Stimulated activated memory B cell treated with anti-CD40 and anti-IgM and Interleukin-4, amounts not matched to agents 10 μg/mL and 1 μg/mL and 100 μg/mL, for 72 hours (primary cell): ENCODE results near the gene ARAP1.

Experiments used
- ATAC-seq: fragments of 150-1000 bp; cut with Tn5 transposase; 2 replicates; pipeline ENCODE4 v1.10.0; 2021
- H3K27ac Mint-ChIP-seq: one replicate; pipeline ENCODE4 v1.8.0; 2022; ENCODE audit warnings: mild to moderate bottlenecking, mixed read lengths
- H3K27me3 Mint-ChIP-seq: one replicate; pipeline ENCODE4 v1.8.0; 2022; ENCODE audit warnings: mixed read lengths
- H3K36me3 Mint-ChIP-seq: one replicate; pipeline ENCODE4 v1.8.0; 2022; ENCODE audit warnings: mixed read lengths
- H3K4me1 Mint-ChIP-seq: one replicate; pipeline ENCODE4 v1.8.0; 2022; ENCODE audit warnings: mixed read lengths
- H3K4me3 Mint-ChIP-seq: one replicate; pipeline ENCODE4 v1.8.0; 2022; ENCODE audit warnings: mild to moderate bottlenecking, moderate library complexity, mixed read lengths
- H3K9me3 Mint-ChIP-seq: one replicate; pipeline ENCODE4 v1.8.0; 2022; ENCODE audit warnings: mixed read lengths

Gene ARAP1

DNA sequence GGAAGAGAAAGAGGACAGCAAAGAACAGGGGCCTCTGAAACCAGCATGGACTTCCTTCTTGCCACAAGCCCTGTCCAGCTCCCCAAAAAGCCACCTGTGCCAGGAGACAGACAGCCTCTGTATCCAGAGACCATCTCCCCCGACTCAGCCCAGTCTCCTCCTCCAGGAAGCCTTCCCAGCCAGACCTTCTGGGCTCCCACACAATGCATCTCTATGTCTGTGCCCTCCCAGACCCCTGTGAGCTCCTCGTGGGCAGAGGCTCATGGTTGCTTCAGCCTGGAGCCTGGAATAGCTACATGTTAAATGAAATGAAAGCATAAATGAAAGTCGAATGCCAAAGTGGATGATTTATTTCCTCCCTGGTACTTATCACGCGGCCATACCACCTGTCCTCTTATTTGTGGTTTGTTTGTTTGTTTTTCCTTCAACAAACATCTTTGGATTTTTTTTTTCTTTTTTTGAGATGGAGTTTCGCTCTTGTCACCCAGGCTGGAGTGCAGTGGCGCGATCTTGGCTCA is 7.3 kb upstream of the ARAP1 start:
- no peak overlapping the region for H3K4me3 Mint-ChIP-seq
- H3K4me1 Mint-ChIP-seq: peaks cover 22% of the 10 kb centered on the region
- peaks cover 16% of the 10 kb centered on the region for H3K36me3 Mint-ChIP-seq
- H3K27ac Mint-ChIP-seq: no peak overlapping the region
- ATAC-seq: no peak
- H3K9me3 Mint-ChIP-seq: no peaks in the 10 kb centered on the region
- no peaks in the 10 kb centered on the region for H3K27me3 Mint-ChIP-seq

DNA sequence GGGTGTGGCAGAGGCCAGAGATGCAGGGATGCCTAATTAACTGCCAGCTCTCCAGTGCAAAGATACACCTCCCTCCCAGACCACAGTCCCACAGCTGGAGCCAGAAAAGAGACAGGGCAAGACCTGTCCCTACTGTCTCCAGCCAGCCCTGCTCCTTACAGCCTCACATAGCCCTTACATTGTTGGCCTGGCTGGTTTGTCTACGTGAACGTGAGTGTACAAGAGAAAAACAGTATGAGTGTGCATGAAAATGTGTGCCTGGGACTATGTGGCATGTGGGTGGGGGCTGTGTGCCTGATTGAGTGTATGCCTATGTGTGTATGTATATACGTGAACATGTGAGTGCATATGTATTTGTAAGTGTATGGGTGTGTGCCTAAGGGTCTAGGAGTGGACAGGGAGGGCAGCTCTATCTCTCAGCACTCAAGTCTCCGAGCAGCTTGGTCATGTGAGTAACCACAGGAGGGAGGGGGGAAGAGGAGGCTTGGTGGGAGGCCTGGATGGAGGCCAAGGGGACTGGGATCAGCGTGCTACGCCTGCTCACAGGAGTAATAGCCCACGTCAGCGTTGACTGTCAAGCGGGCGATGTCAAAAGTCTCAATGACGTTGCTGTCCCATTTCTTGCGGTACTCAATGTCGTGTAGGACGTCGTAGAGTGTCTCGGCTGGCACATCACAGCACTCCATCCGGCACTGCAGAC is 6.6 kb upstream of the ARAP1 start:
- Mint-ChIP-seq H3K9me3 (no peaks in the 10 kb centered on the region), H3K4me1 (peaks cover 17% of the 10 kb centered on the region), H3K4me3 (no peak overlapping the region), H3K27me3 (no peaks in the 10 kb centered on the region), H3K36me3 (peaks cover 16% of the 10 kb centered on the region), H3K27ac (peak overlapping the region; percentile 23)
- no peak for ATAC-seq

DNA sequence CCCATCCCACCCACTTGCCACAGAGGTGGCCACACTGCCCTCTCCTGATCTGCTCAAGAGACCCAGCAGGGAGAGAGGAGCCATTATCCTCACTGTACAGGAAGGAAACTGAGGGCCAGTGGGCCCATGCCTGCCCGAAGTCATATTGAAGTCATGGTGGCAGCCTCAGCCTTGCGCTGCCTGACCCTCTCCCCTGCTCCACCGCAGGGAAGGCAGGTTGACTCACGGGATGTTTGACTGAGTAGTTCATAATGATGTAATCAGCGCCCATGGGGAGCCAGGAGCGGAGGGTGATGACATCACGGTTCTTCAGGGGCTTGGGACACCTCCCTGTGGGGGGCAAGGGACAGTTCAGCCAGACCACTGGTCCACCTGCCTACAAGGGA is 6.1 kb upstream of the ARAP1 start:
- H3K27ac Mint-ChIP-seq: peak overlapping the region; percentile 23
- H3K9me3 Mint-ChIP-seq: no peaks in the 10 kb centered on the region
- H3K4me1 Mint-ChIP-seq: peaks cover 15% of the 10 kb centered on the region
- no peak for ATAC-seq
- H3K27me3 Mint-ChIP-seq: no peaks in the 10 kb centered on the region
- H3K4me3 Mint-ChIP-seq: no peak overlapping the region
- H3K36me3 Mint-ChIP-seq: peaks cover 16% of the 10 kb centered on the region

- H3K4me1 Mint-ChIP-seq: peaks cover 24% of the 10 kb centered on the region
- H3K27me3 Mint-ChIP-seq: no peaks in the 10 kb centered on the region
Observed at GRCh38 chr11:72755713-72756285, 3.6 kb upstream of the ARAP1 start.

DNA sequence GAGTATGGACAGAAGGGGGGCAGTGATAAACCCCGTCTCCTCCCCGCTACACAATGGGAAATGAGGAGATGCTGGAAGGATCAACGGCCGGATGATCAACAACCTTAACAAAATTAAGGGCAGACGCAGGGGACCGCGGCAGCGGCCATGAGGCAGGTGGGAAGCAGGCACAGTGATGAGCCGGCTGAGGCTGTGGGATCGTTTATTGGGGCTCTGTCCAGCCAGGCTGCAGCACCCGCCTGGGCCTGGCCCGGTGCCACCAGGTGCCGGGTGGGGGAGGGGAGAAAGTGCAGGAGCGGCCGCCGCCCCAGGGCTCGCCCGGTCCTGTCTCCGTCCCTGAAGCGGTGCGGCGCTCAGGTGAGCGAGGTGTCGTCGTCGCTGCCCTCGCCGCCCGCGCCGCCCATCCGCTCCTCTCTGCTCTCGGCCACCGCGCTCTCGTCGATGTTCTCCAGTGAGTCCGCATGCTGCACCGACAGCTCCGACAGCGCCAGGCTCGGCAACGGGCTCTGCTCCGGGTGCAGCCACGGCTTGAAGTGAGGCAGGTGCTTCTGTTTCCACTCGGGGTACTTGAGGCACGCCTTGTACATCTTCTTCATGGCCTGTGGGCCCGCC is 2.4 kb upstream of the ARAP1 start:
- Mint-ChIP-seq H3K27me3 (no peaks in the 10 kb centered on the region), H3K36me3 (peaks cover 16% of the 10 kb centered on the region), H3K4me1 (peaks cover 35% of the 10 kb centered on the region), H3K9me3 (no peaks in the 10 kb centered on the region), H3K27ac (no peak overlapping the region), H3K4me3 (no peak overlapping the region)
- ATAC-seq: no peak

More at GRCh38 chr11:72755713-72756285, 3.6 kb upstream of the ARAP1 start:
- H3K4me3 Mint-ChIP-seq: no peak overlapping the region
- no peak for ATAC-seq
- H3K36me3 Mint-ChIP-seq: peaks cover 16% of the 10 kb centered on the region
- H3K27ac Mint-ChIP-seq: peak overlapping the region; percentile 10
- H3K9me3 Mint-ChIP-seq: no peaks in the 10 kb centered on the region

- Mint-ChIP-seq H3K36me3 (peaks cover 16% of the 10 kb centered on the region), H3K4me1 (peaks cover 40% of the 10 kb centered on the region), H3K27me3 (no peaks in the 10 kb centered on the region), H3K27ac (no peak overlapping the region), H3K9me3 (no peaks in the 10 kb centered on the region), H3K4me3 (no peak overlapping the region)
- no peak for ATAC-seq
Observed at GRCh38 chr11:72754149-72754543, 1.9 kb upstream of the ARAP1 start.

GRCh38 chr11:72753341-72754148 is 1.3 kb upstream of the ARAP1 start:
- no peak for ATAC-seq
- Mint-ChIP-seq H3K27me3 (no peaks in the 10 kb centered on the region), H3K4me3 (no peak overlapping the region), H3K4me1 (peaks cover 46% of the 10 kb centered on the region), H3K36me3 (peaks cover 16% of the 10 kb centered on the region), H3K9me3 (no peaks in the 10 kb centered on the region), H3K27ac (peak overlapping the region; percentile 77)

- Mint-ChIP-seq H3K27ac (peak overlapping the region; percentile 77), H3K9me3 (no peaks in the 10 kb centered on the region), H3K27me3 (no peaks in the 10 kb centered on the region), H3K36me3 (peaks cover 8% of the 10 kb centered on the region), H3K4me1 (peaks cover 63% of the 10 kb centered on the region), H3K4me3 (peak overlapping the region; percentile 88)
- peak; percentile 2 for ATAC-seq
Observed at GRCh38 chr11:72751116-72752087, 806 bp downstream of the ARAP1 start.

DNA sequence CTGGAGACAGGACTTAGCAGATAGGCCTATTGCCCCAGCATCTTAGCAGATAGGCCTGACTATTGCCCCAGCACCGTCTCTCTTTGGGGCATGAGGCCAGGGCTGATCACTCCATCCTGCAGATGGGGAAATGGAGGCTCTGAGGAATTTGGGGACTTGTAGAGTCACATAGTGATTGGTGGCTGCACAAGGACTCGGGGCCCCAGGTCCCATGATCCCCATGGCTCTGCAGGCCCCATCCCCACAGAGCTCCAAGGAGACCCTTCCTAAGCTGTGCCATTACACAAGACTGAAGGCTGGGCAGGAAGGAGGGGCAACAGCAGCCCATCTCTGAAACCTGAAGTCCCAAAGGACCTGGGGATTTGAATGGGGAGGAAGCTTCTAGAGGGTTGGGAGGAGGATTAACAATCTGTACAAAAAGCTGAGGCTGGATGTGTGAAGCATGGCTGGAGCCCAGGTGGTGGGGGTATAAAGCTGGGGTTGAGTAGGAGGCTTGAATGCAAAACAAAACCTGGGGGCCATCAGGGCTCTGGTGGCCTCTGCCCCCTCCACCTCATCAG is 1.6 kb downstream of the ARAP1 start:
- peaks cover 71% of the 10 kb centered on the region for H3K4me1 Mint-ChIP-seq
- ATAC-seq: no peak
- peak overlapping the region; percentile 77 for H3K27ac Mint-ChIP-seq
- H3K36me3 Mint-ChIP-seq: peaks cover 8% of the 10 kb centered on the region
- no peaks in the 10 kb centered on the region for H3K9me3 Mint-ChIP-seq
- no peaks in the 10 kb centered on the region for H3K27me3 Mint-ChIP-seq
- H3K4me3 Mint-ChIP-seq: peak overlapping the region; percentile 88

DNA sequence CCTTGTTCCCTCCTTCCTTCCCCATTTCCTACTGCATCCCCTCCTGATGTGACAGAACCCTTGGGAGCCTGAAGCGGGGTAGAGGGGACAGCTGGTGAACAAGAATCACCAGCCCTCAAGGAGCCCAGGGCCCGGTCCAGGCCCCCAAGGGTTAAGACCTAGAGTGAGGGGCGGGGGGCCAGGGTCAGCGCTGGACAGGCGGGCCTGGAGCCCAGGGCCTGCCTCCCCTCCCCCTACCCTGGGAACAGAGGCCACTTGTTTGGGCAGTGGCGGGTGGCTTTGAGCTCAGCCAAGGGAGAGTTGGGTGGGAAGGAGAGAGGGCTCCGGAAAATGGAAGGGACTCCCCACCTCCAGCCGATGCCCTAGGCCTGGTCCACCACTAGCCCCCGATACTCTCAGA is 2.1 kb downstream of the ARAP1 start:
- H3K27me3 Mint-ChIP-seq: no peaks in the 10 kb centered on the region
- no peak overlapping the region for H3K4me3 Mint-ChIP-seq

DNA sequence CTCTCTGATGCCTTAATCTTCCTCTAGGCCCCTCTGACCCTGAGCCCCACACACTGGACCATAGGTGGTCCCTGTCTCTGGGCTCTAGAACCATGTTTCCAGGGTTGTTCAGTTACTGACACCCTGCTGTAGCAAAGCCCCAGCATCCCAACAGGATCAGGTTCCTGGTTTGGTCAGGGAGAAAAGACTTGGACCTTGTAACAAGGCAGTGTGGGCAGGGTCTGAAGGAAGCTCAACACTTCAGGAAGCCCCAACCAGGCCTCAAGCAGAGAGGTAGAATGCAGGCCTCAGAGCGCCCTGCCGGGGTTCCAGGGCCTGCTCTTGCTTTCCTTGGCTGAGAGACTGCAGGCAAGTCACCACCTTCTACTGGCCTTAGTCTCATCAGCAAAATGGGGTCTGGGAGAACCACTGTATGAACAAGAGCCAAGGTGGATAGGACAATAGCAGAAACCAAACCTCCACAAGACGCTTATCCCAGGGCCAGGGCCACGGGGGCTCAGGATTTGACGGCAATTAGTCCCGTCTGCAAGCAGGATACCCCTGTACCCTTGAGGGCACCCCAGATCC is 4.8 kb downstream of the ARAP1 start:
- H3K27me3 Mint-ChIP-seq: no peaks in the 10 kb centered on the region
- H3K4me3 Mint-ChIP-seq: no peak overlapping the region
- no peaks in the 10 kb centered on the region for H3K9me3 Mint-ChIP-seq
- peak overlapping the region; percentile 73 for H3K27ac Mint-ChIP-seq
- H3K4me1 Mint-ChIP-seq: peaks cover 88% of the 10 kb centered on the region
- peaks cover 8% of the 10 kb centered on the region for H3K36me3 Mint-ChIP-seq
- ATAC-seq: no peak

More for the DNA sequence above, 2.1 kb downstream of the ARAP1 start:
- ATAC-seq: no peak
- Mint-ChIP-seq H3K36me3 (peaks cover 8% of the 10 kb centered on the region), H3K9me3 (no peaks in the 10 kb centered on the region), H3K4me1 (peaks cover 75% of the 10 kb centered on the region), H3K27ac (peak overlapping the region; percentile 77)

DNA sequence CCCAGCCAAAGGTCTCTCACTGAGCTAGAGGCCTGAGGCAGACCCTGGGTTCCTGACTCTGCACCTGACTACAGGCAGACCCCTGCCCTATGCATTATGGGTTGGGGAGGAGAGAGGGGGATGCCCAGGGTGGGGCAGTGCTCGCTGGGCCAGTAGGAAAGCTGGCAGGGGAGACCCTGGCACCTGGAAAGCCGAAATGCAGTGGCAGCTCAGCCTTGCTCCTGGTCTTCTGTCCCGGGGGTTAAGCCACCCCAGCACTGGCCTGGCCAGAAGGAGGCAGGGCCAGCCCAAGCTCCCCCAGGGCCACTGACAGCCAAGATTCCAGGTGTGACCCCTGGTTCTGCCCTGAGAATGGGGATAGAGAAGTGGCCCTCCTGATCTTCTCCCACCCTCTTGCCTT is 5.4 kb downstream of the ARAP1 start:
- H3K4me1 Mint-ChIP-seq: peaks cover 92% of the 10 kb centered on the region
- H3K36me3 Mint-ChIP-seq: peaks cover 8% of the 10 kb centered on the region
- H3K27me3 Mint-ChIP-seq: no peaks in the 10 kb centered on the region
- no peak overlapping the region for H3K4me3 Mint-ChIP-seq
- ATAC-seq: no peak
- H3K27ac Mint-ChIP-seq: peak overlapping the region; percentile 73
- H3K9me3 Mint-ChIP-seq: no peaks in the 10 kb centered on the region

DNA sequence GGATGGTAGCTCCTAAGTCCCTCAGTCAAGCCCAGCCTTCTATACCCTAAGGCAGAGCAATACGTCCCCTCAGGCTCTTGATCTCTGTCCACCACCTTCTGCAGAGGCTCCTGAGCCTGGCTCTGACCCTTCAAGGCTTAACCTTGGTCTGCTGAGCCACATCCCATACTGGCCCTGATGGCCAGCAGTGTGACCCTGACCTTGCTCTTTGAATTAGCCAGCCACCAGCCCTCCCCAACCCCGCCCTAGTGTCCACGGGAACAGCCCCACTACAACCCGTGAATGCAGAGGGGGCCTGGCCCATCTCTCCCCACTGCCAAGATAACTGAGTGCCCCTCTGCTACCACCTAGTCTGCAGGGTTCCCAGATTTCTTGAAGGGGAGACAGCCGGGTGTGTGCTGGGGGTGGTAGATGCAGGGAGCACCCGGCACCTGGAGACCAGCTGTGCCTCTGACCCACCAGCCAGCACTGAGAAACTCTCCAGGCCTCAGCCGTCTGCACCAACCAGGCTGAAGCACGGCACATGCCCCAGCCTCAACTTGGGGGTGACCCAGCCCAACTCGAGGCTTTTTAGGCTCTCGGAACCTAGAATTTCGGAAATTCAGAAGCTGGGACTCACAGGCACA is 6.2 kb downstream of the ARAP1 start:
- ATAC-seq: no peak
- Mint-ChIP-seq H3K4me1 (peaks cover 93% of the 10 kb centered on the region), H3K27ac (peak overlapping the region; percentile 73), H3K9me3 (no peaks in the 10 kb centered on the region), H3K4me3 (no peak overlapping the region), H3K36me3 (peaks cover 8% of the 10 kb centered on the region), H3K27me3 (no peaks in the 10 kb centered on the region)
